Neural crest cell (in vitro differentiated cells): Measurements from ENCODE around the gene SUFU. TPM values are rescaled to one million over a fixed set of nuclear protein-coding genes. Genes with fewer than 3 reads are reported as not detected.

Source experiments
- DNase-seq: peaks from one replicate; pipeline ENCODE4 v3.0.0; 2021; ENCODE audit warnings: low read depth, mixed read lengths, low spot score
- H3K27ac Mint-ChIP-seq: one replicate; pipeline ENCODE4 v1.8.0; 2021; ENCODE audit warnings: mild to moderate bottlenecking, mixed read lengths; ENCODE audit not compliant: unreplicated experiment
- H3K27me3 Mint-ChIP-seq: 2 replicates; pipeline ENCODE4 v1.8.0; 2021; ENCODE audit warnings: low read depth, mild to moderate bottlenecking, mixed read lengths
- H3K36me3 Mint-ChIP-seq: 2 replicates; pipeline ENCODE4 v1.8.0; 2021; ENCODE audit warnings: low read depth, mild to moderate bottlenecking, mixed read lengths
- H3K4me1 Mint-ChIP-seq: 2 replicates; pipeline ENCODE4 v1.8.0; 2021; ENCODE audit warnings: mixed read lengths
- H3K4me3 Mint-ChIP-seq: one replicate; pipeline ENCODE4 v1.8.0; 2021; ENCODE audit warnings: mild to moderate bottlenecking, mixed read lengths
- H3K9me3 Mint-ChIP-seq: 2 replicates; pipeline ENCODE4 v1.8.0; 2021; ENCODE audit warnings: mixed read lengths
- CTCF ChIP-seq: fragments of 200-600 bp; sonication (generic); conservative IDR thresholded peaks from 2 replicates; pipeline ENCODE4 v1.5.0; 2021; ENCODE audit warnings: antibody characterized with exemption, mild to moderate bottlenecking
- total RNA-seq: library from RNA; stranded (reverse); gene quantifications from 2 replicates; pipeline ENCODE4 v1.2.1, GENCODE V29; 2021

Gene SUFU
- total RNA-seq, 1 donor from 2014 or later: 27.1 TPM

- Mint-ChIP-seq H3K27me3 (no peaks in the 10 kb centered on the region), H3K4me1 (peaks cover 14% of the 10 kb centered on the region), H3K36me3 (no peaks in the 10 kb centered on the region), H3K9me3 (no peaks in the 10 kb centered on the region), H3K4me3 (no peak overlapping the region), H3K27ac (no peak overlapping the region)
- no peak for DNase-seq
- no peak for TF ChIP-seq CTCF
Observed at GRCh38 chr10:102603946-102604345, 100.2 kb downstream of the SUFU start.

GRCh38 chr10:102604439-102604841 is 100.7 kb downstream of the SUFU start:
- Mint-ChIP-seq H3K9me3 (no peaks in the 10 kb centered on the region), H3K4me1 (peaks cover 13% of the 10 kb centered on the region)

GRCh38 chr10:102605712-102606111 is 101.9 kb downstream of the SUFU start:
- Mint-ChIP-seq H3K27ac (no peak overlapping the region), H3K4me3 (no peak overlapping the region), H3K27me3 (no peaks in the 10 kb centered on the region), H3K36me3 (no peaks in the 10 kb centered on the region), H3K4me1 (peaks cover 3% of the 10 kb centered on the region), H3K9me3 (no peaks in the 10 kb centered on the region)
- DNase-seq: no peak
- no peak for TF ChIP-seq CTCF

More at GRCh38 chr10:102604439-102604841, 100.7 kb downstream of the SUFU start:
- Mint-ChIP-seq H3K36me3 (no peaks in the 10 kb centered on the region), H3K27ac (no peak overlapping the region), H3K27me3 (no peaks in the 10 kb centered on the region), H3K4me3 (no peak overlapping the region)
- DNase-seq: no peak
- TF ChIP-seq CTCF: no peak

- no peak for TF ChIP-seq CTCF
- peaks cover 3% of the 10 kb centered on the region for H3K36me3 Mint-ChIP-seq
- no peaks in the 10 kb centered on the region for H3K27me3 Mint-ChIP-seq
- peaks cover 19% of the 10 kb centered on the region for H3K4me1 Mint-ChIP-seq
- H3K4me3 Mint-ChIP-seq: no peak overlapping the region
- DNase-seq: no peak
- no peak overlapping the region for H3K27ac Mint-ChIP-seq
- H3K9me3 Mint-ChIP-seq: no peaks in the 10 kb centered on the region
Observed at GRCh38 chr10:102608487-102608886, 104.7 kb downstream of the SUFU start.

- no peak for TF ChIP-seq CTCF
- Mint-ChIP-seq H3K27ac (peak overlapping the region; percentile 32), H3K4me1 (peaks cover 23% of the 10 kb centered on the region), H3K4me3 (no peak overlapping the region), H3K36me3 (peaks cover 3% of the 10 kb centered on the region), H3K27me3 (no peaks in the 10 kb centered on the region), H3K9me3 (no peaks in the 10 kb centered on the region)
- no peak for DNase-seq
Observed at GRCh38 chr10:102610441-102610887, 106.7 kb downstream of the SUFU start.
